SK-N-SH (cell line): ENCODE measurements around the gene CDH23. TPM values are rescaled to one million over a fixed set of nuclear protein-coding genes. Genes with fewer than 3 reads are reported as not detected.

Experiments used
- CTCF ChIA-PET: fragments of 300-600, 350-600 bp; formaldehyde crosslinking; extraction: SDS; loops from one replicate; lab custom pipeline; 2021; lab: Yijun Ruan, JAX
- POLR2A ChIA-PET: fragments of 350-600 bp; sonication (Branson Sonifier 250); formaldehyde crosslinking; extraction: SDS; loops from one replicate; lab custom pipeline; 2020; ENCODE audit warnings: antibody characterized with exemption, inconsistent platforms; lab: Yijun Ruan, JAX
- DNase-seq: peaks from one replicate; pipeline ENCODE4 v3.0.0; 2012
- H2AFZ ChIP-seq: fragments of 200-600 bp; sonication (generic); 2 replicates; pipeline ENCODE4 v1.8.1; 2016; ENCODE audit warnings: antibody characterized with exemption, mild to moderate bottlenecking, low read depth
- H3F3A ChIP-seq: fragments of 200-600 bp; sonication (generic); replicated peaks from 2 replicates; pipeline ENCODE3; 2016; ENCODE audit warnings: antibody characterized with exemption, mild to moderate bottlenecking; ENCODE audit not compliant: insufficient read depth
- H3K27ac ChIP-seq, 2 experiments: fragments of 200-500 bp in 1 of 2; fragments of 200-600 bp in 1 of 2; sonication (Bioruptor generic) in 1 of 2; sonication (generic), shearing (Covaris generic) in 1 of 2; 2 replicates each; pipeline versions ENCODE4 v1.5.1 to v1.6.1; 2014 to 2016; ENCODE audit warnings: low read depth in 2 of 2, inconsistent platforms in 1 of 2, low read length in 1 of 2, mild to moderate bottlenecking in 1 of 2, mixed read lengths in 1 of 2
- H3K27me3 ChIP-seq: fragments of 200-600 bp; sonication (generic), shearing (Covaris generic); 2 replicates; pipeline ENCODE4 v1.6.1; 2016; ENCODE audit warnings: mixed run types; ENCODE audit not compliant: insufficient read depth
- H3K36me3 ChIP-seq, 2 experiments: fragments of 200-500 bp in 1 of 2; fragments of 200-600 bp in 1 of 2; sonication (Bioruptor generic) in 1 of 2; sonication (generic) in 1 of 2; replicated peaks in 1 of 2; 2 replicates each; pipeline versions ENCODE3 to v1.5.1; 2014 to 2016; ENCODE audit warnings: low read length in 1 of 2, mild to moderate bottlenecking in 1 of 2; ENCODE audit not compliant: insufficient read depth in 2 of 2, control insufficient read depth in 1 of 2
- H3K4me1 ChIP-seq, 2 experiments: fragments of 200-500 bp in 1 of 2; fragments of 200-600 bp in 1 of 2; sonication (Bioruptor generic) in 1 of 2; sonication (generic), shearing (Covaris generic) in 1 of 2; 2 replicates each; pipeline versions ENCODE4 v1.5.1 to v1.6.1; 2014 to 2016; ENCODE audit warnings: low read depth in 1 of 2, low read length in 1 of 2, mixed run types in 1 of 2; ENCODE audit not compliant: insufficient read depth in 2 of 2, control insufficient read depth in 1 of 2
- H3K4me2 ChIP-seq: fragments of 200-600 bp; sonication (generic), shearing (Covaris generic); 2 replicates; pipeline ENCODE4 v1.6.1; 2017; ENCODE audit warnings: mixed run types
- H3K4me3 ChIP-seq, 2 experiments: fragments of 200-500 bp in 1 of 2; fragments of 200-600 bp in 1 of 2; sonication (Bioruptor generic) in 1 of 2; sonication (generic), shearing (Covaris generic) in 1 of 2; 2 replicates each; pipeline versions ENCODE4 v1.5.1 to v1.8.1; 2014 to 2016; ENCODE audit warnings: low read depth in 2 of 2, inconsistent platforms in 1 of 2, low read length in 1 of 2, mild to moderate bottlenecking in 1 of 2, mixed read lengths in 1 of 2, moderate library complexity in 1 of 2
- H3K79me2 ChIP-seq: fragments of 200-600 bp; sonication (generic); 2 replicates; pipeline ENCODE4 v1.8.1; 2017; ENCODE audit warnings: mild to moderate bottlenecking; ENCODE audit not compliant: insufficient read depth
- H3K9ac ChIP-seq: fragments of 200-600 bp; sonication (generic); 2 replicates; pipeline ENCODE4 v1.6.1; 2017; ENCODE audit warnings: mixed run types
- H3K9me2 ChIP-seq: fragments of 200-600 bp; sonication (generic); 2 replicates; pipeline ENCODE4 v1.6.1; 2017; ENCODE audit warnings: mixed run types
- H3K9me3 ChIP-seq: fragments of 200-600 bp; sonication (generic); 2 replicates; pipeline ENCODE4 v1.6.1; 2017; ENCODE audit warnings: mixed run types, mild to moderate bottlenecking, moderate library complexity
- H4K20me1 ChIP-seq: fragments of 200-600 bp; sonication (generic); 2 replicates; pipeline ENCODE4 v1.6.1; 2017; ENCODE audit warnings: mild to moderate bottlenecking, mixed run types; ENCODE audit not compliant: insufficient read depth
- CHD2 ChIP-seq: fragments of 150-350 bp; IDR thresholded peaks from 2 replicates; pipeline ENCODE4 v1.6.1; 2018; ENCODE audit warnings: low read length; ENCODE audit not compliant: partially characterized antibody
- ELF1 ChIP-seq: IDR thresholded peaks from 2 replicates; pipeline ENCODE4 v1.4.0; 2012
- EP300 ChIP-seq, 2 experiments: IDR thresholded peaks; 2 replicates each; pipeline versions ENCODE4 v1.4.0 to v1.6.1; 2012; ENCODE audit warnings: borderline replicate concordance in 1 of 2, low read depth in 1 of 2, low read length in 1 of 2
- JUND ChIP-seq: IDR thresholded peaks from 2 replicates; pipeline ENCODE4 v1.4.0; 2012
- MEF2A ChIP-seq: IDR thresholded peaks from 2 replicates; pipeline ENCODE4 v1.4.0; 2012; ENCODE audit warnings: low read depth, borderline replicate concordance
- NFIC ChIP-seq: IDR thresholded peaks from 2 replicates; pipeline ENCODE4 v1.4.0; 2012; ENCODE audit warnings: borderline replicate concordance
- POLR2AphosphoS5 ChIP-seq: IDR thresholded peaks from 2 replicates; pipeline ENCODE4 v1.6.1; 2012; ENCODE audit warnings: low read depth, low read length
- RAD21 ChIP-seq: IDR thresholded peaks from 2 replicates; pipeline ENCODE4 v1.6.1; 2012; ENCODE audit warnings: mild to moderate bottlenecking, low read length
- RCOR1 ChIP-seq: fragments of 150-350 bp; IDR thresholded peaks from 2 replicates; pipeline ENCODE4 v1.6.1; 2017; ENCODE audit warnings: antibody characterized with exemption, low read length
- RFX5 ChIP-seq: IDR thresholded peaks from 2 replicates; pipeline ENCODE4 v1.6.1; 2012; ENCODE audit warnings: mild to moderate bottlenecking, improper control_type of control experiment, low read length
- SIN3A ChIP-seq: IDR thresholded peaks from 2 replicates; pipeline ENCODE4 v1.6.1; 2012; ENCODE audit warnings: low read depth, mild to moderate bottlenecking, low read length, moderate library complexity, borderline replicate concordance
- SMC3 ChIP-seq: IDR thresholded peaks from 2 replicates; pipeline ENCODE4 v1.6.1; 2012; ENCODE audit warnings: low read depth, low read length, improper control_type of control experiment
- TAF1 ChIP-seq: IDR thresholded peaks from 2 replicates; pipeline ENCODE4 v1.6.1; 2012; ENCODE audit warnings: low read depth, mild to moderate bottlenecking, low read length, moderate library complexity, borderline replicate concordance
- YY1 ChIP-seq: IDR thresholded peaks from 2 replicates; pipeline ENCODE4 v1.4.0; 2012; ENCODE audit warnings: low read depth, mild to moderate bottlenecking
- WGBS: methylation state at CpG from one replicate; pipeline ENCODE4 v1.1.6; 2017; ENCODE audit warnings: low lambda C conversion rate; 5-methylcytosine and 5-hydroxymethylcytosine counted together
- polyA plus RNA-seq, 3 experiments: library from polyadenylated mRNA; depleted of rRNA; stranded (reverse); fragments of >200 nt; gene quantifications; 2 replicates each; pipeline ENCODE4 v1.2.3, GENCODE V29; 2012
- TF ChIP-seq, protein P1 (sequence below): IDR thresholded peaks from 2 replicates; pipeline ENCODE4 v1.4.0; 2012; ENCODE audit warnings: low read depth, borderline replicate concordance
- TF ChIP-seq, protein P2 (sequence below): fragments of 200-600 bp; sonication (generic); IDR thresholded peaks from 2 replicates; pipeline ENCODE4 v1.6.1; 2017; ENCODE audit warnings: antibody characterized with exemption, mild to moderate bottlenecking, moderate library complexity
- TF ChIP-seq, protein P3 (sequence below): IDR thresholded peaks from 2 replicates; pipeline ENCODE4; 2012
- TF ChIP-seq, protein P4 (sequence below): IDR thresholded peaks from 2 replicates; pipeline ENCODE4 v1.6.1; 2012; ENCODE audit warnings: mild to moderate bottlenecking, low read depth, low read length, moderate library complexity

Gene CDH23
- polyA plus RNA-seq, 1 of the 3 experiments (the other 2 are of a cell fraction) = 0.03 TPM

DNA sequence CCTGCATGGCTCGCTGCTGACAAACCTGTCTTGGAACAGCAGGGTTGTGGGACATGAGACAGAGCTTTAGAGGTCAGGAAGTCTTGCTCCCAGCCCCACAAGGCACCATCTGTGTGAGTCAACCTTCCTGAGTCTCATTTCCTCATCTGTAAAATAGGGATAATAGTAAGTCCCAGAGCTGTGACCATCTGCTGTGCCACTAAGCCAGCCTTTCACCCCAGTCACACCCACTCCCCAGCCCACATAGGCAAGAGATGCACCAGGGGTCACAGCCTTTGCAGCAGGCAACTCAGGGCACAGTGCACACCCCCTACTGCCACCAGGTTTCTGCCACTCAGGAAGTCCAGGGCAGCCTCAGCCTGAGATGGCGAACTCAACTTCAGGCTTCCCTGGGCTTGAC lies 29.4 kb upstream of the CDH23 start:
- Histone ChIP-seq H3K4me1 (no peaks in the 10 kb centered on the region), H3F3A (no peaks in the 10 kb centered on the region), H3K4me2 (no peak overlapping the region), H3K4me3 (no peak overlapping the region), H4K20me1 (no peaks in the 10 kb centered on the region), H3K27ac (no peak overlapping the region), H3K79me2 (no peaks in the 10 kb centered on the region), H2AFZ (no peak overlapping the region)
- no peak for DNase-seq
- WGBS = 100% methylated on average over 1 of the region's 2 CpGs
- POLR2A ChIA-PET = no interaction called here
- TF ChIP-seq JUND (no peak), SMC3 (no peak), RFX5 (no peak), RAD21 (no peak), TAF1 (no peak), CHD2 (no peak), SIN3A (no peak), MEF2A (no peak), RCOR1 (no peak), ELF1 (no peak), POLR2AphosphoS5 (no peak), NFIC (no peak), EP300 (IDR thresholded peaks at IDR 0.05; ENCODE audit: borderline replicate concordance in 1 of 2, low read depth in 1 of 2, low read length in 1 of 2) (no peak), YY1 (no peak)
- TF ChIP-seq, protein P1, sequence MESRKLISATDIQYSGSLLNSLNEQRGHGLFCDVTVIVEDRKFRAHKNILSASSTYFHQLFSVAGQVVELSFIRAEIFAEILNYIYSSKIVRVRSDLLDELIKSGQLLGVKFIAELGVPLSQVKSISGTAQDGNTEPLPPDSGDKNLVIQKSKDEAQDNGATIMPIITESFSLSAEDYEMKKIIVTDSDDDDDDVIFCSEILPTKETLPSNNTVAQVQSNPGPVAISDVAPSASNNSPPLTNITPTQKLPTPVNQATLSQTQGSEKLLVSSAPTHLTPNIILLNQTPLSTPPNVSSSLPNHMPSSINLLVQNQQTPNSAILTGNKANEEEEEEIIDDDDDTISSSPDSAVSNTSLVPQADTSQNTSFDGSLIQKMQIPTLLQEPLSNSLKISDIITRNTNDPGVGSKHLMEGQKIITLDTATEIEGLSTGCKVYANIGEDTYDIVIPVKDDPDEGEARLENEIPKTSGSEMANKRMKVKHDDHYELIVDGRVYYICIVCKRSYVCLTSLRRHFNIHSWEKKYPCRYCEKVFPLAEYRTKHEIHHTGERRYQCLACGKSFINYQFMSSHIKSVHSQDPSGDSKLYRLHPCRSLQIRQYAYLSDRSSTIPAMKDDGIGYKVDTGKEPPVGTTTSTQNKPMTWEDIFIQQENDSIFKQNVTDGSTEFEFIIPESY = no peak
- TF ChIP-seq, protein P2, sequence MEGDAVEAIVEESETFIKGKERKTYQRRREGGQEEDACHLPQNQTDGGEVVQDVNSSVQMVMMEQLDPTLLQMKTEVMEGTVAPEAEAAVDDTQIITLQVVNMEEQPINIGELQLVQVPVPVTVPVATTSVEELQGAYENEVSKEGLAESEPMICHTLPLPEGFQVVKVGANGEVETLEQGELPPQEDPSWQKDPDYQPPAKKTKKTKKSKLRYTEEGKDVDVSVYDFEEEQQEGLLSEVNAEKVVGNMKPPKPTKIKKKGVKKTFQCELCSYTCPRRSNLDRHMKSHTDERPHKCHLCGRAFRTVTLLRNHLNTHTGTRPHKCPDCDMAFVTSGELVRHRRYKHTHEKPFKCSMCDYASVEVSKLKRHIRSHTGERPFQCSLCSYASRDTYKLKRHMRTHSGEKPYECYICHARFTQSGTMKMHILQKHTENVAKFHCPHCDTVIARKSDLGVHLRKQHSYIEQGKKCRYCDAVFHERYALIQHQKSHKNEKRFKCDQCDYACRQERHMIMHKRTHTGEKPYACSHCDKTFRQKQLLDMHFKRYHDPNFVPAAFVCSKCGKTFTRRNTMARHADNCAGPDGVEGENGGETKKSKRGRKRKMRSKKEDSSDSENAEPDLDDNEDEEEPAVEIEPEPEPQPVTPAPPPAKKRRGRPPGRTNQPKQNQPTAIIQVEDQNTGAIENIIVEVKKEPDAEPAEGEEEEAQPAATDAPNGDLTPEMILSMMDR = no peak
- TF ChIP-seq, protein P3, sequence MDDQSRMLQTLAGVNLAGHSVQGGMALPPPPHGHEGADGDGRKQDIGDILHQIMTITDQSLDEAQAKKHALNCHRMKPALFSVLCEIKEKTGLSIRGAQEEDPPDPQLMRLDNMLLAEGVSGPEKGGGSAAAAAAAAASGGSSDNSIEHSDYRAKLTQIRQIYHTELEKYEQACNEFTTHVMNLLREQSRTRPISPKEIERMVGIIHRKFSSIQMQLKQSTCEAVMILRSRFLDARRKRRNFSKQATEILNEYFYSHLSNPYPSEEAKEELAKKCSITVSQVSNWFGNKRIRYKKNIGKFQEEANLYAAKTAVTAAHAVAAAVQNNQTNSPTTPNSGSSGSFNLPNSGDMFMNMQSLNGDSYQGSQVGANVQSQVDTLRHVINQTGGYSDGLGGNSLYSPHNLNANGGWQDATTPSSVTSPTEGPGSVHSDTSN = no peak
- TF ChIP-seq, protein P4, sequence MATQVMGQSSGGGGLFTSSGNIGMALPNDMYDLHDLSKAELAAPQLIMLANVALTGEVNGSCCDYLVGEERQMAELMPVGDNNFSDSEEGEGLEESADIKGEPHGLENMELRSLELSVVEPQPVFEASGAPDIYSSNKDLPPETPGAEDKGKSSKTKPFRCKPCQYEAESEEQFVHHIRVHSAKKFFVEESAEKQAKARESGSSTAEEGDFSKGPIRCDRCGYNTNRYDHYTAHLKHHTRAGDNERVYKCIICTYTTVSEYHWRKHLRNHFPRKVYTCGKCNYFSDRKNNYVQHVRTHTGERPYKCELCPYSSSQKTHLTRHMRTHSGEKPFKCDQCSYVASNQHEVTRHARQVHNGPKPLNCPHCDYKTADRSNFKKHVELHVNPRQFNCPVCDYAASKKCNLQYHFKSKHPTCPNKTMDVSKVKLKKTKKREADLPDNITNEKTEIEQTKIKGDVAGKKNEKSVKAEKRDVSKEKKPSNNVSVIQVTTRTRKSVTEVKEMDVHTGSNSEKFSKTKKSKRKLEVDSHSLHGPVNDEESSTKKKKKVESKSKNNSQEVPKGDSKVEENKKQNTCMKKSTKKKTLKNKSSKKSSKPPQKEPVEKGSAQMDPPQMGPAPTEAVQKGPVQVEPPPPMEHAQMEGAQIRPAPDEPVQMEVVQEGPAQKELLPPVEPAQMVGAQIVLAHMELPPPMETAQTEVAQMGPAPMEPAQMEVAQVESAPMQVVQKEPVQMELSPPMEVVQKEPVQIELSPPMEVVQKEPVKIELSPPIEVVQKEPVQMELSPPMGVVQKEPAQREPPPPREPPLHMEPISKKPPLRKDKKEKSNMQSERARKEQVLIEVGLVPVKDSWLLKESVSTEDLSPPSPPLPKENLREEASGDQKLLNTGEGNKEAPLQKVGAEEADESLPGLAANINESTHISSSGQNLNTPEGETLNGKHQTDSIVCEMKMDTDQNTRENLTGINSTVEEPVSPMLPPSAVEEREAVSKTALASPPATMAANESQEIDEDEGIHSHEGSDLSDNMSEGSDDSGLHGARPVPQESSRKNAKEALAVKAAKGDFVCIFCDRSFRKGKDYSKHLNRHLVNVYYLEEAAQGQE = no peak
- TF ChIP-seq, all 33 proteins: peak for 0
- Histone ChIP-seq H3K9me2 (no peaks in the 10 kb centered on the region), H3K36me3 (no peaks in the 10 kb centered on the region), H3K27me3 (no peaks in the 10 kb centered on the region; the same call in 1 of the 2 replicates), H3K9ac (no peak overlapping the region), H3K9me3 (no peaks in the 10 kb centered on the region)
- CTCF ChIA-PET = interaction anchor here (0.6 to 4.3 kb wide), 6 partner anchors 9 to 464 kb away, joined by 3 to 20 read pairs (median 3); partner anchors contain the start of gene SLC29A3
